ENCODE results near the gene IPO13. TPM values are rescaled to one million over a fixed set of nuclear protein-coding genes. Genes with fewer than 3 reads are reported as not detected.

IPO13 gene
- total RNA-seq, 2 donors from 2014 or later: 18.6 to 21.5 TPM

GRCh38 chr1:43960798-43961197 lies 14.0 kb downstream of the IPO13 start:
- Histone ChIP-seq H3K4me1 (ENCODE audit: control insufficient read depth, insufficient read depth, low read length) (no peaks in the 10 kb centered on the region), H3K4me3 (ENCODE audit: low read length) (no peak overlapping the region), H3K27me3 (ENCODE audit: control insufficient read depth, insufficient read depth, low read length, poor library complexity, severe bottlenecking) (no peaks in the 10 kb centered on the region), H3K9me3 (ENCODE audit: control insufficient read depth, low read length) (no peaks in the 10 kb centered on the region), H3K9ac (ENCODE audit: extremely low read depth, low read length, poor library complexity, severe bottlenecking) (no peak overlapping the region), H3K27ac (ENCODE audit: low read depth, low read length) (no peak overlapping the region), H3K36me3 (ENCODE audit: control insufficient read depth, insufficient read depth, low read length) (peaks cover 30% of the 10 kb centered on the region)
- no peaks in the 10 kb centered on the region for H3K4me1 Mint-ChIP-seq
- TF ChIP-seq CTCF (conservative IDR thresholded peaks at IDR 0.05): no peak
- no peak overlapping the region for H3K27ac Mint-ChIP-seq
- DNase-seq: no peak
- H3K4me3 Mint-ChIP-seq: no peak overlapping the region
- H3K27me3 Mint-ChIP-seq (ENCODE audit: insufficient read depth): no peaks in the 10 kb centered on the region
- 92 to 93% methylated on average over 7 to 8 of the region's 8 CpGs for WGBS, 2 experiments (ENCODE audit: insufficient coverage in 1 of 2, insufficient read length in 1 of 2)
- H3K36me3 Mint-ChIP-seq (ENCODE audit: low read depth): peaks cover 16% of the 10 kb centered on the region
- no peaks in the 10 kb centered on the region for H3K9me3 Mint-ChIP-seq

GRCh38 chr1:43961692-43962091 lies 14.9 kb downstream of the IPO13 start:
- H3K4me3 ChIP-seq (ENCODE audit: low read length): no peak overlapping the region
- no peaks in the 10 kb centered on the region for H3K9me3 ChIP-seq (ENCODE audit: control insufficient read depth, low read length)
- TF ChIP-seq CTCF (conservative IDR thresholded peaks at IDR 0.05): no peak
- Mint-ChIP-seq H3K4me1 (no peaks in the 10 kb centered on the region), H3K9me3 (no peaks in the 10 kb centered on the region), H3K27me3 (ENCODE audit: insufficient read depth) (no peaks in the 10 kb centered on the region), H3K27ac (no peak overlapping the region), H3K36me3 (ENCODE audit: low read depth) (peaks cover 18% of the 10 kb centered on the region), H3K4me3 (no peak overlapping the region)
- H3K9ac ChIP-seq (ENCODE audit: extremely low read depth, low read length, poor library complexity, severe bottlenecking): no peak overlapping the region
- no peak overlapping the region for H3K27ac ChIP-seq (ENCODE audit: low read depth, low read length)
- no peak for DNase-seq
- no peaks in the 10 kb centered on the region for H3K4me1 ChIP-seq (ENCODE audit: control insufficient read depth, insufficient read depth, low read length)
- H3K27me3 ChIP-seq (ENCODE audit: control insufficient read depth, insufficient read depth, low read length, poor library complexity, severe bottlenecking): no peaks in the 10 kb centered on the region
- WGBS, 2 experiments (ENCODE audit: insufficient coverage in 1 of 2, insufficient read length in 1 of 2): 88 to 92% methylated on average over 2 to 3 of the region's 3 CpGs
- H3K36me3 ChIP-seq (ENCODE audit: control insufficient read depth, insufficient read depth, low read length): peaks cover 25% of the 10 kb centered on the region

GRCh38 chr1:43962324-43962723 lies 15.6 kb downstream of the IPO13 start:
- WGBS, 2 experiments (ENCODE audit: insufficient coverage in 1 of 2, insufficient read length in 1 of 2): 89 to 96% methylated on average over 2 of the region's 2 CpGs
- Histone ChIP-seq H3K4me1 (ENCODE audit: control insufficient read depth, insufficient read depth, low read length) (no peaks in the 10 kb centered on the region), H3K27me3 (ENCODE audit: control insufficient read depth, insufficient read depth, low read length, poor library complexity, severe bottlenecking) (no peaks in the 10 kb centered on the region), H3K9me3 (ENCODE audit: control insufficient read depth, low read length) (no peaks in the 10 kb centered on the region), H3K27ac (ENCODE audit: low read depth, low read length) (no peak overlapping the region), H3K36me3 (ENCODE audit: control insufficient read depth, insufficient read depth, low read length) (peaks cover 21% of the 10 kb centered on the region), H3K9ac (ENCODE audit: extremely low read depth, low read length, poor library complexity, severe bottlenecking) (no peak overlapping the region), H3K4me3 (ENCODE audit: low read length) (no peak overlapping the region)
- no peak overlapping the region for H3K4me3 Mint-ChIP-seq
- H3K27ac Mint-ChIP-seq: no peak overlapping the region
- H3K9me3 Mint-ChIP-seq: no peaks in the 10 kb centered on the region
- peaks cover 15% of the 10 kb centered on the region for H3K36me3 Mint-ChIP-seq (ENCODE audit: low read depth)
- no peaks in the 10 kb centered on the region for H3K27me3 Mint-ChIP-seq (ENCODE audit: insufficient read depth)
- TF ChIP-seq CTCF (conservative IDR thresholded peaks at IDR 0.05): no peak
- no peaks in the 10 kb centered on the region for H3K4me1 Mint-ChIP-seq
- no peak for DNase-seq
